ENCODE measurements around the gene ZNF660.

DNA sequence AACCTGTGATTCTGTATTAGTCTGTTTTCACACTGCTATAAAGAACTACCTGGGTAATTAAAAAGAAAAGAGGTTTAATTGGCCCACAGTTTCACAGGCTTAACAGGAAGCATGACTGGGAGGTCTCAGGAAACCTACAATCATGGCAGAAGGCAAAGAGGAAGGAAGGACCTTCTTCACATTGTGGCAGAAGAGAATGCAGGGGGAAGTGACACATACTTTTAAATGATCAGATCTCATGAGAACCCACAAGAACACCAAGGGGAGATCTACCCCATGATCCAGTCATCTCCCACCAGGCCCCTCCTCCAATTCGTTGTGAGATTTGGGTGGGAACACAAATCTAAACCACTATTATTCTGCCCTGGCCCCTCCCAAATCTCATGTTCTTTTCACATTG lies 23.7 kb upstream of the ZNF660 start:
- TF ChIP-seq, protein P1, sequence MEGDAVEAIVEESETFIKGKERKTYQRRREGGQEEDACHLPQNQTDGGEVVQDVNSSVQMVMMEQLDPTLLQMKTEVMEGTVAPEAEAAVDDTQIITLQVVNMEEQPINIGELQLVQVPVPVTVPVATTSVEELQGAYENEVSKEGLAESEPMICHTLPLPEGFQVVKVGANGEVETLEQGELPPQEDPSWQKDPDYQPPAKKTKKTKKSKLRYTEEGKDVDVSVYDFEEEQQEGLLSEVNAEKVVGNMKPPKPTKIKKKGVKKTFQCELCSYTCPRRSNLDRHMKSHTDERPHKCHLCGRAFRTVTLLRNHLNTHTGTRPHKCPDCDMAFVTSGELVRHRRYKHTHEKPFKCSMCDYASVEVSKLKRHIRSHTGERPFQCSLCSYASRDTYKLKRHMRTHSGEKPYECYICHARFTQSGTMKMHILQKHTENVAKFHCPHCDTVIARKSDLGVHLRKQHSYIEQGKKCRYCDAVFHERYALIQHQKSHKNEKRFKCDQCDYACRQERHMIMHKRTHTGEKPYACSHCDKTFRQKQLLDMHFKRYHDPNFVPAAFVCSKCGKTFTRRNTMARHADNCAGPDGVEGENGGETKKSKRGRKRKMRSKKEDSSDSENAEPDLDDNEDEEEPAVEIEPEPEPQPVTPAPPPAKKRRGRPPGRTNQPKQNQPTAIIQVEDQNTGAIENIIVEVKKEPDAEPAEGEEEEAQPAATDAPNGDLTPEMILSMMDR (IDR thresholded peaks at IDR 0.05): no peak
- no peak for TF ChIP-seq POLR2A (IDR thresholded peaks at IDR 0.05)
- TF ChIP-seq POLR2AphosphoS5 (IDR thresholded peaks at IDR 0.05): no peak
- TF ChIP-seq EP300 (IDR thresholded peaks at IDR 0.05): no peak
